Astrocyte of the spinal cord (primary cell): ENCODE data around the gene SLC1A1.
A peak's percentile ranks its signal among the peaks of the same experiment; 100 is the strongest.

Experiments
- DNase-seq: peaks from one replicate; pipeline ENCODE4 v3.0.0; 2011; ENCODE audit warnings: low read depth, low spot score
- H3K4me3 ChIP-seq: 2 replicates; pipeline ENCODE4 v1.5.1; 2011; ENCODE audit warnings: low read depth, mild to moderate bottlenecking, low read length, moderate library complexity
- CTCF ChIP-seq: IDR thresholded peaks from 2 replicates; pipeline ENCODE4 v1.5.1; 2012; ENCODE audit warnings: low read depth, mild to moderate bottlenecking, low read length, inconsistent platforms
- in situ Hi-C: cut with HindIII; loops from 2 replicates; pipeline ENCODE4 v1.10.0; 2017; ENCODE audit warnings: low sequenced_read_pairs

SLC1A1 gene

GRCh38 chr9:4508246-4508906, 18.1 kb downstream of the SLC1A1 start:
- DNase-seq: peak; percentile 29
- no peak for TF ChIP-seq CTCF
- in situ Hi-C loops: no loop called here
- H3K4me3 ChIP-seq: no peak overlapping the region

- in situ Hi-C loops: no loop called here
- H3K4me3 ChIP-seq: no peak overlapping the region
- no peak for TF ChIP-seq CTCF
- peak; percentile 66 for DNase-seq
Observed at GRCh38 chr9:4508907-4509589, 18.8 kb downstream of the SLC1A1 start.

- TF ChIP-seq CTCF: no peak
- H3K4me3 ChIP-seq: no peak overlapping the region
- DNase-seq: no peak
- in situ Hi-C loops: no loop called here
Observed at GRCh38 chr9:4509590-4509984, 19.3 kb downstream of the SLC1A1 start.

GRCh38 chr9:4510546-4511322, 20.5 kb downstream of the SLC1A1 start:
- DNase-seq: no peak
- H3K4me3 ChIP-seq: no peak overlapping the region
- in situ Hi-C loops: no loop called here
- TF ChIP-seq CTCF: no peak

GRCh38 chr9:4514252-4515128, 24.2 kb downstream of the SLC1A1 start:
- DNase-seq: no peak
- no peak for TF ChIP-seq CTCF
- H3K4me3 ChIP-seq: no peak overlapping the region
- in situ Hi-C loops: no loop called here

- peak; percentile 65 for DNase-seq
- H3K4me3 ChIP-seq: no peak overlapping the region
- in situ Hi-C loops: no loop called here
- no peak for TF ChIP-seq CTCF
Observed at GRCh38 chr9:4515958-4516375, 25.7 kb downstream of the SLC1A1 start.
